GM06990 (cell line): Measurements from ENCODE around the gene AK5.

Experiments used
- DNase-seq: peaks from one replicate; pipeline ENCODE4 v3.0.0-alpha.2; 2011; ENCODE audit not compliant: insufficient read length; ENCODE audit errors: extremely low read depth
- H3K27me3 ChIP-seq: replicated peaks from 2 replicates; pipeline ENCODE4 v1.6.0; 2011; ENCODE audit warnings: low read length; ENCODE audit not compliant: control insufficient read depth, insufficient read depth
- H3K36me3 ChIP-seq: 2 replicates; pipeline ENCODE4 v1.5.1; 2011; ENCODE audit warnings: low read length; ENCODE audit not compliant: control insufficient read depth, insufficient read depth
- H3K4me3 ChIP-seq: replicated peaks from 2 replicates; pipeline ENCODE4 v1.5.1; 2011; ENCODE audit warnings: low read depth, mild to moderate bottlenecking, control low read depth, low read length
- CTCF ChIP-seq: IDR thresholded peaks from 2 replicates; pipeline ENCODE4 v1.5.1; 2011; ENCODE audit warnings: low read length, control low read depth, mild to moderate bottlenecking, inconsistent platforms; ENCODE audit not compliant: insufficient read depth, poor library complexity, severe bottlenecking

Gene AK5

GRCh38 chr1:77245830-77246229 lies 36.0 kb upstream of the AK5 start:
- no peak for DNase-seq
- Histone ChIP-seq H3K4me3 (no peak overlapping the region), H3K36me3 (no peaks in the 10 kb centered on the region), H3K27me3 (no peaks in the 10 kb centered on the region; the same call in 1 of the 2 replicates)
- no peak for TF ChIP-seq CTCF

- H3K27me3 ChIP-seq, result no peaks in the 10 kb centered on the region; the same call in 1 of the 2 replicates
- no peaks in the 10 kb centered on the region for H3K36me3 ChIP-seq
- DNase-seq, result no peak
- no peak overlapping the region for H3K4me3 ChIP-seq
- TF ChIP-seq CTCF, result no peak
Measured at GRCh38 chr1:77250126-77250525, 31.7 kb upstream of the AK5 start.

GRCh38 chr1:77253211-77253610 lies 28.6 kb upstream of the AK5 start:
- Histone ChIP-seq H3K36me3 (no peaks in the 10 kb centered on the region), H3K27me3 (no peaks in the 10 kb centered on the region), H3K4me3 (no peak overlapping the region)
- no peak for DNase-seq
- no peak for TF ChIP-seq CTCF

DNA sequence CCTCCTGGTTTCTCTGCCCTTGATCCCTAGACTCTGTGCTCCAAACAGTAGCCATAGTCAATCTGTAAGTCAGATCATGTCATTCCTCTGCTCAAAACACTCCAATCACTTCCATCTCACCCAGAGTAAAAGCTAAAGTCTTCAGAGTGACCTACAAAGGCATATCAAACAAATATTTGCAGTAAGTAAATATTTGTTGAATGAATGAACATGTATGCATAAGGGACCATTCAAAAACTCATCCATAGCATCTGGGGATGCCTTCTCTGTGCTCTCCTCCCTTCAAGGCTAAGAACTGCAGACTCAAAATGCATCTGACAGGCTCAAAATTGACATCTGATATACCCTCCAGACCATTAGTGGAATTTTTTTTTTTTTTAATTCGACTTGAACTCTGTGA lies 18.1 kb upstream of the AK5 start:
- no peak for TF ChIP-seq CTCF
- Histone ChIP-seq H3K36me3 (no peaks in the 10 kb centered on the region), H3K27me3 (no peaks in the 10 kb centered on the region), H3K4me3 (no peak overlapping the region)
- DNase-seq, result no peak

DNA sequence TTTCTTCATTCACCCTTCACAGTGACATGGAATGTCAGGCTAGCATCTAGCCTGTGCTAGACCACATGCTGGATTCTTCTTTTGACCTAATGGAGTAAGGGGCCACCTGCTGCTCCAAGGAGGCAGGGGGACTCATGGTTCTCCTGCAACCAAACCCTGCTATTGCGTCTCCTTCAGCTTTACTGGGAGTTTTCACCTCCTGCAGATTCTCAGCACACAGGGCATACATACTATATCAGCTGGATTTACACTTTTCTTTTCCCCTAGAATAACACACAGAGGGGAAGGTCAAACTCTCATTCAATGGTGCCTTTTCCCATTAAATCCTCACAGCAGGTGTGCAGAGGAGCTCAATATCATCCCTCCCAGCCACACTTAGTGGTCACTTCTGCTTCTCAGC lies 16.6 kb upstream of the AK5 start:
- no peak for TF ChIP-seq CTCF
- DNase-seq, result no peak
- no peaks in the 10 kb centered on the region for H3K36me3 ChIP-seq
- peaks cover 3% of the 10 kb centered on the region; the same call in 1 of the 2 replicates for H3K27me3 ChIP-seq
- H3K4me3 ChIP-seq, result no peak overlapping the region

- Histone ChIP-seq H3K36me3 (no peaks in the 10 kb centered on the region), H3K27me3 (peaks cover 3% of the 10 kb centered on the region; the same call in 1 of the 2 replicates), H3K4me3 (no peak overlapping the region)
- TF ChIP-seq CTCF, result no peak
- no peak for DNase-seq
Measured at GRCh38 chr1:77267035-77267434, 14.8 kb upstream of the AK5 start.
